GM19397 (cell line): ENCODE measurements around the gene MGAT3.
A peak's percentile ranks its signal among the peaks of the same experiment; 100 is the strongest.

ENCODE experiments used
- ATAC-seq: cut with Tn5 transposase; IDR thresholded peaks from one replicate; pipeline ENCODE4 v1.9.1; 2021; ENCODE audit warnings: mild to moderate bottlenecking, moderate library complexity; ENCODE audit not compliant: unreplicated experiment

MGAT3 gene

GRCh38 chr22:39525658-39525975 lies 68.8 kb downstream of the MGAT3 start:
- ATAC-seq: no peak

GRCh38 chr22:39526736-39527171 lies 69.9 kb downstream of the MGAT3 start:
- no peak for ATAC-seq

GRCh38 chr22:39527481-39527961 lies 70.7 kb downstream of the MGAT3 start:
- ATAC-seq: no peak

GRCh38 chr22:39528080-39528661 lies 71.4 kb downstream of the MGAT3 start:
- ATAC-seq: no peak

- no peak for ATAC-seq
Observed at GRCh38 chr22:39528681-39529486, 72.1 kb downstream of the MGAT3 start.

GRCh38 chr22:39529487-39529851 lies 72.7 kb downstream of the MGAT3 start:
- ATAC-seq: no peak

GRCh38 chr22:39530116-39530515 lies 73.3 kb downstream of the MGAT3 start:
- ATAC-seq: no peak

- no peak for ATAC-seq
Observed at GRCh38 chr22:39530692-39531331, 74.0 kb downstream of the MGAT3 start.

GRCh38 chr22:39532215-39533073 lies 75.6 kb downstream of the MGAT3 start, which contains the start of gene RPS19BP1:
Gene RPS19BP1 (minus strand): TSS chr22:39532748. CDS start chr22:39532738, 10 bp downstream.
- ATAC-seq: peak; percentile 79

- ATAC-seq: no peak
Observed at GRCh38 chr22:39534092-39534506, 77.3 kb downstream of the MGAT3 start.

- no peak for ATAC-seq
Observed at GRCh38 chr22:39534591-39535356, 78.0 kb downstream of the MGAT3 start.

- ATAC-seq: no peak
Observed at GRCh38 chr22:39535357-39535725, 78.5 kb downstream of the MGAT3 start.

GRCh38 chr22:39535831-39536449 lies 79.1 kb downstream of the MGAT3 start:
- no peak for ATAC-seq

- no peak for ATAC-seq
Observed at GRCh38 chr22:39536711-39537110, 79.9 kb downstream of the MGAT3 start.

- no peak for ATAC-seq
Observed at GRCh38 chr22:39537975-39538374, 81.2 kb downstream of the MGAT3 start.
